H1 (cell line): ENCODE results near the gene OR52K1.

Source experiments
- CTCF ChIP-seq, 3 experiments: IDR thresholded peaks; 1 replicate in 2 of 3; 2 replicates in 1 of 3; pipeline versions ENCODE4 v1.5.1 to v1.6.1; 2011; ENCODE audit warnings: low read length in 3 of 3, mild to moderate bottlenecking in 3 of 3, inconsistent platforms in 2 of 3, low read depth in 1 of 3, moderate library complexity in 1 of 3; ENCODE audit not compliant: insufficient read depth in 1 of 3; ENCODE audit errors: control extremely low read depth in 1 of 3
- E2F6 ChIP-seq: IDR thresholded peaks from 2 replicates; pipeline ENCODE4 v1.6.1; 2012; ENCODE audit warnings: inconsistent platforms
- MAFK ChIP-seq: IDR thresholded peaks from 2 replicates; pipeline ENCODE4 v1.6.1; 2012; ENCODE audit warnings: low read depth, mild to moderate bottlenecking, improper control_type of control experiment, low read length
- POLR2A ChIP-seq, 2 experiments: IDR thresholded peaks; 1 replicate in 1 of 2; 2 replicates in 1 of 2; pipeline ENCODE4 v1.6.1; 2011; ENCODE audit warnings: low read depth in 2 of 2, low read length in 2 of 2, mild to moderate bottlenecking in 2 of 2; ENCODE audit errors: control extremely low read depth in 1 of 2
- POLR2AphosphoS5 ChIP-seq: IDR thresholded peaks from 2 replicates; pipeline ENCODE4 v1.6.1; 2011; ENCODE audit warnings: low read depth, low read length
- SP4 ChIP-seq: IDR thresholded peaks from 2 replicates; pipeline ENCODE4 v1.6.1; 2012; ENCODE audit warnings: low read length, inconsistent platforms
- SUZ12 ChIP-seq: fragments of 200-600 bp; sonication (generic); IDR thresholded peaks from 2 replicates; pipeline ENCODE4 v1.6.1; 2012; ENCODE audit warnings: mild to moderate bottlenecking, inconsistent platforms, low read length, moderate library complexity, mixed read lengths
- TCF12 ChIP-seq: IDR thresholded peaks from 2 replicates; pipeline ENCODE4 v1.6.1; 2011; ENCODE audit warnings: low read depth, mild to moderate bottlenecking, low read length
- YY1 ChIP-seq: IDR thresholded peaks from 2 replicates; pipeline ENCODE4 v1.6.1; 2011; ENCODE audit warnings: low read depth, mild to moderate bottlenecking, low read length

- TF ChIP-seq YY1 (no peak), POLR2A (IDR thresholded peaks at IDR 0.05; ENCODE audit: control extremely low read depth in 1 of 2, low read depth in 2 of 2, low read length in 2 of 2) (no peak), SUZ12 (no peak), E2F6 (no peak), CTCF (IDR thresholded peaks at IDR 0.05; ENCODE audit: control extremely low read depth in 1 of 3, insufficient read depth in 1 of 3, low read depth in 1 of 3, low read length in 3 of 3) (no peak), TCF12 (no peak), MAFK (no peak), POLR2AphosphoS5 (no peak), SP4 (no peak)
Observed at GRCh38 chr11:4527926-4528325, 45.5 kb downstream of the OR52K1 start.
